Stimulated activated naive B cell treated with anti-CD40 and anti-IgM and Interleukin-4, amounts not matched to agents 10 μg/mL and 1 μg/mL and 100 μg/mL, for 72 hours (primary cell): ENCODE data around the gene NME8.

Experiments
- ATAC-seq, 2 donors: fragments of 150-1000 bp; cut with Tn5 transposase; replicated peaks; 2 replicates each; pipeline ENCODE4 v1.10.0; 2021; ENCODE audit warnings: moderate library complexity in 1 of 2
- DNase-seq: peaks from one replicate; pipeline ENCODE4 v3.0.0; 2021
- H3K27ac Mint-ChIP-seq: one replicate; pipeline ENCODE4 v1.8.0; 2022; ENCODE audit warnings: mild to moderate bottlenecking, mixed read lengths
- H3K27me3 Mint-ChIP-seq, 2 donors: one replicate each; pipeline ENCODE4 v1.8.0; 2022; ENCODE audit warnings: mixed read lengths in 2 of 2
- H3K36me3 Mint-ChIP-seq, 2 donors: one replicate each; pipeline ENCODE4 v1.8.0; 2022; ENCODE audit warnings: mixed read lengths in 2 of 2, mild to moderate bottlenecking in 1 of 2
- H3K4me1 Mint-ChIP-seq, 2 donors: one replicate each; pipeline ENCODE4 v1.8.0; 2022; ENCODE audit warnings: mixed read lengths in 2 of 2, mild to moderate bottlenecking in 1 of 2
- H3K4me3 Mint-ChIP-seq, 2 donors: one replicate each; pipeline ENCODE4 v1.8.0; 2022; ENCODE audit warnings: mild to moderate bottlenecking in 2 of 2, mixed read lengths in 2 of 2, moderate library complexity in 1 of 2
- H3K9me3 Mint-ChIP-seq, 2 donors: one replicate each; pipeline ENCODE4 v1.8.0; 2022; ENCODE audit warnings: mixed read lengths in 2 of 2, mild to moderate bottlenecking in 1 of 2

NME8 gene

GRCh38 chr7:37916673-37917660, 68.6 kb downstream of the NME8 start, which contains the start of gene SFRP4:
Gene SFRP4 (minus strand): TSS chr7:37916817. CDS start chr7:37916537, 280 bp downstream.
- Mint-ChIP-seq H3K4me3 (peak within 1 kb of the TSS; percentile 39 to 74), H3K36me3 (no peaks in the 10 kb centered on the region), H3K27ac (peak within 1 kb of the TSS; percentile 85), H3K4me1 (peaks cover 21 to 41% of the 10 kb centered on the region in 2 donors), H3K27me3 (peaks cover 60 to 68% of the 10 kb centered on the region in 2 donors), H3K9me3 (no peaks in the 10 kb centered on the region)
- DNase-seq (no peak), ATAC-seq (peak in 1 of 2 donors; percentile 34)

DNA sequence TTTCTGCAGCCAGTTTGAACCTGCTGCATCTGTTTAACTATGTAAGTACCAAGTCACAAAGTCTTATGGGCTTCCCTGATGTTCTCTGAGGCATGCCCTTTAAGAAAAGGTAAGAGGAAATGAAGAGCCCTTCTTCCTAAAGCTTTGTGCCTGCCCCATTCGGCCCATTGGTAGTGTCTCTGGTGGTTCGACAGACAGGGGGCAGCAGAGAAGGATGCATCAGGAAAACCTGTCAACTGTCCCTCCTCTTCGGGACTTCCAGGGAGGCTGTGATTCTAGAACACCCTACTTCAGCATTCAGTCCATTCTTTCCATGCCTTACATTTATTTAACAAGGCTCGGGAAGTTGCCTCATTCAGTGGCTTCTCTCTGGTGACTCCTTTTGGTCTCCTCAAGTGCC, 70.1 kb downstream of the NME8 start:
- H3K4me1 Mint-ChIP-seq, result peaks cover 21 to 43% of the 10 kb centered on the region in 2 donors
- no peaks in the 10 kb centered on the region for H3K36me3 Mint-ChIP-seq
- no peak overlapping the region for H3K27ac Mint-ChIP-seq
- H3K27me3 Mint-ChIP-seq, result peaks cover 62 to 80% of the 10 kb centered on the region in 2 donors
- no peak for DNase-seq
- no peak for ATAC-seq
- no peaks in the 10 kb centered on the region for H3K9me3 Mint-ChIP-seq
- H3K4me3 Mint-ChIP-seq, result no peak overlapping the region

DNA sequence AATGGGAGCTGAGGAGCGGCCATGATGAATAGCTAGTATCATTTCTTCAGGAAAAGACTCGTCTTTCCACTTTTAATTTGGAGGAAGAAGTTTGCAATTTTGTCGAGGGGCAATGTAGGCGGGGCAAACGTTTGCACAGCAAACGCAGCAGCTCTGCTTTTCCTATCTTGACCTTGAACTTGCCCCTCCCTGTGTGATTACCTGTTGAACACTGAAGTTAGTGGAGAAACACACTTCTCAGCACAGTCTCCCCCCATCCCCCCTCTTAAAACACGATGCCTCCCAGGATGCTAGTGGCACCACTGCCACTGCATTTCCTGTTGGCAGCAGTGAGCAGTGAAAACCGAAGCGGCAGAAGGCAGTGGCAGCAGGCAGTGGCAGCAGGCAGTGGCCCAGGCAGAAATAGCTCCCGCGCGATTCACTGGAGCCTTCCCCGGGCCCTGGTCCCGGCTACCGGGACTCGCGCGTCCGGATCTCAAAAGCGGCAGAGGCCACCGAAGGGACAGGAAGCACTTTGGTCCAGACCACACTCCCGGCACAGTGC, 72.0 kb downstream of the NME8 start, which contains the start of gene EPDR1:
EPDR1 (plus strand) TSS at position 336 of the 544 bp plus-strand sequence. CDS start 300 bp downstream, outside the sequence.
- Mint-ChIP-seq H3K4me3 (peak within 1 kb of the TSS; percentile 79 to 87), H3K27me3 (peaks cover 50 to 66% of the 10 kb centered on the region in 2 donors), H3K4me1 (peaks cover 18 to 39% of the 10 kb centered on the region in 2 donors), H3K9me3 (no peaks in the 10 kb centered on the region), H3K27ac (no peak within 1 kb of the TSS), H3K36me3 (no peaks in the 10 kb centered on the region)
- ATAC-seq, result peak; percentile 85 to 86
- DNase-seq, result peak; percentile 46

- H3K4me1 Mint-ChIP-seq, result peaks cover 14 to 31% of the 10 kb centered on the region in 2 donors
- no peaks in the 10 kb centered on the region for H3K36me3 Mint-ChIP-seq
- no peaks in the 10 kb centered on the region for H3K9me3 Mint-ChIP-seq
- peaks cover 45 to 60% of the 10 kb centered on the region in 2 donors for H3K27me3 Mint-ChIP-seq
- peak; percentile 6 for DNase-seq
- ATAC-seq, result peak; percentile 58 to 61
- H3K27ac Mint-ChIP-seq, result no peak overlapping the region
- peak overlapping the region; percentile 79 to 87 for H3K4me3 Mint-ChIP-seq
Observed at GRCh38 chr7:37920849-37921805, 72.7 kb downstream of the NME8 start.

DNA sequence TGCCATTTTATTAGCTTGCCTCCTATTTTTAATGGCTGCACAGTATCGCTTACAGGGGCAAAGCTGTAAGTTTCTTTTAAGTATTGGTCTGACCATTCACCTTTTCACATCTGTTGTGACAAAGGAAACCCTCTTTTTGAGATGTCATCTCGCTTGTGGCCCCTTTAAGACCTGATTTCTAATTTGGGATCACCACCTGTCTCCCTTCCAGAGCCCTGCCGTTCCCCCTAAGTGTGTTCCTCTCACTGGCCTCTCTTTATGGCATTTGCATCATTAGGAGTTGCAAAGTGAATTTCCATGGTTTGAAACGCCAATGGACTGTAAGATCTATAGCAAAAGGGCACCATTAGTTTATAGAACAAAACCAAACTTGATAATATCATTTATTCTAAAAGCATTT, 73.5 kb downstream of the NME8 start:
- peaks cover 12 to 24% of the 10 kb centered on the region in 2 donors for H3K4me1 Mint-ChIP-seq
- peaks cover 43 to 52% of the 10 kb centered on the region in 2 donors for H3K27me3 Mint-ChIP-seq
- DNase-seq (no peak), ATAC-seq (no peak)
- H3K27ac Mint-ChIP-seq, result no peak overlapping the region
- no peaks in the 10 kb centered on the region for H3K9me3 Mint-ChIP-seq
- H3K36me3 Mint-ChIP-seq, result no peaks in the 10 kb centered on the region
- H3K4me3 Mint-ChIP-seq, result no peak overlapping the region

GRCh38 chr7:37923996-37924395, 75.6 kb downstream of the NME8 start:
- DNase-seq (no peak), ATAC-seq (no peak)
- Mint-ChIP-seq H3K4me1 (peaks cover 5 to 14% of the 10 kb centered on the region in 2 donors), H3K27me3 (peaks cover 31 to 33% of the 10 kb centered on the region in 2 donors), H3K36me3 (no peaks in the 10 kb centered on the region), H3K27ac (no peak overlapping the region), H3K4me3 (no peak overlapping the region), H3K9me3 (no peaks in the 10 kb centered on the region)

GRCh38 chr7:37924491-37925041, 76.2 kb downstream of the NME8 start:
- no peaks in the 10 kb centered on the region for H3K9me3 Mint-ChIP-seq
- peaks cover 5 to 14% of the 10 kb centered on the region in 2 donors for H3K4me1 Mint-ChIP-seq
- ATAC-seq, result no peak
- no peak overlapping the region for H3K27ac Mint-ChIP-seq
- peaks cover 25 to 27% of the 10 kb centered on the region in 2 donors for H3K27me3 Mint-ChIP-seq
- no peaks in the 10 kb centered on the region for H3K36me3 Mint-ChIP-seq
- no peak for DNase-seq
- H3K4me3 Mint-ChIP-seq, result no peak overlapping the region

- Mint-ChIP-seq H3K4me3 (no peak overlapping the region), H3K4me1 (peaks cover 0 to 10% of the 10 kb centered on the region in 2 donors), H3K27me3 (peaks cover 15 to 17% of the 10 kb centered on the region in 2 donors), H3K9me3 (no peaks in the 10 kb centered on the region), H3K27ac (no peak overlapping the region), H3K36me3 (no peaks in the 10 kb centered on the region)
- ATAC-seq (no peak), DNase-seq (no peak)
Observed at GRCh38 chr7:37925620-37926019, 77.2 kb downstream of the NME8 start.

GRCh38 chr7:37927773-37928444, 79.5 kb downstream of the NME8 start:
- Mint-ChIP-seq H3K4me1 (no peaks in the 10 kb centered on the region), H3K27me3 (peaks cover 5% of the 10 kb centered on the region in 2 donors), H3K9me3 (no peaks in the 10 kb centered on the region), H3K27ac (no peak overlapping the region), H3K36me3 (no peaks in the 10 kb centered on the region), H3K4me3 (no peak overlapping the region)
- no peak for ATAC-seq
- no peak for DNase-seq

GRCh38 chr7:37928878-37929277, 80.5 kb downstream of the NME8 start:
- Mint-ChIP-seq H3K4me1 (no peaks in the 10 kb centered on the region), H3K36me3 (no peaks in the 10 kb centered on the region), H3K9me3 (no peaks in the 10 kb centered on the region), H3K27me3 (no peaks in the 10 kb centered on the region), H3K27ac (no peak overlapping the region), H3K4me3 (no peak overlapping the region)
- ATAC-seq, result no peak
- no peak for DNase-seq

DNA sequence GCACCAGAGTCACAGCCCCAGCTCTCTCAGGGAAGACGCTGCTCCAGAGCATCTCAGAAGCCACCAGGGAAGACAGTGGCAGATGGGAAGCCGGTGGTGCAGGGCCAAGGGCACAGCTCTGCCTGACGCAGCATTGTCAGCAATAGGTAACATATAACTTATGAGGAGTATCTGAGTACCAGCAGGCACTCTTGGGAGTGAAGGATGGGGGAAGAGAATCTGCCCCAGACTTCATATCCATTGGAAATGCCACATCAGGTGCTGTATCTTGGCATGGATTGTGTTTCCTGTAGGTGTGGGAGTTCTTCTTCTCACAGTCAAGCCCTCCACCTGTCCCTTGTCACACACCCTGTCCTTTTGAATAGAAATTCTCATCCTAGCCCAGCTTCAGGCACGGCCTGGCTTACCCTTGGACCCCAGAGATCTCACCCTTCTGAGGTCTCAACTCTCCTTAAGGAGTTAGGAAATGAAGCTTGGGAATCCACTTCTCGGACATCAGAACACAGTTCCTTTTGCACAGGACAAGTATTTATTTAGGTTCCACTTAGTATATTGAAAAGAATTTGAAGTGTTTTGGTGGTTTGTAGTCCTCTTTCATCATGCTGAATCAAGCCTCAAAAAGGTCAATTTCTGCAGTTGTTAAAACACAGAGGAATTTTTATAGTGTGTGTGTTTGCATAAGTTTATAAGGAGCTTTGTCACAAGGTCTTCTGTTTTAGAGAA, 82.0 kb downstream of the NME8 start:
- Mint-ChIP-seq H3K4me3 (no peak overlapping the region), H3K27ac (no peak overlapping the region), H3K9me3 (no peaks in the 10 kb centered on the region), H3K27me3 (no peaks in the 10 kb centered on the region), H3K4me1 (no peaks in the 10 kb centered on the region), H3K36me3 (no peaks in the 10 kb centered on the region)
- ATAC-seq, result no peak
- DNase-seq, result no peak

GRCh38 chr7:37932543-37932942, 84.1 kb downstream of the NME8 start:
- Mint-ChIP-seq H3K4me1 (no peaks in the 10 kb centered on the region), H3K9me3 (peaks cover 6 to 10% of the 10 kb centered on the region in 2 donors), H3K27me3 (no peaks in the 10 kb centered on the region), H3K27ac (no peak overlapping the region), H3K4me3 (no peak overlapping the region), H3K36me3 (no peaks in the 10 kb centered on the region)
- DNase-seq, result no peak
- ATAC-seq, result no peak
